ENCODE measurements around the gene CNBP. TPM values are rescaled to one million over a fixed set of nuclear protein-coding genes. Genes with fewer than 3 reads are reported as not detected.
A peak's percentile ranks its signal among the peaks of the same experiment; 100 is the strongest.

CNBP gene
- total and polyA plus RNA-seq, 2 of the 13 experiments (the other 11 are each of a cell fraction or from before 2014, with no cell fraction given): 282 to 354 TPM

DNA sequence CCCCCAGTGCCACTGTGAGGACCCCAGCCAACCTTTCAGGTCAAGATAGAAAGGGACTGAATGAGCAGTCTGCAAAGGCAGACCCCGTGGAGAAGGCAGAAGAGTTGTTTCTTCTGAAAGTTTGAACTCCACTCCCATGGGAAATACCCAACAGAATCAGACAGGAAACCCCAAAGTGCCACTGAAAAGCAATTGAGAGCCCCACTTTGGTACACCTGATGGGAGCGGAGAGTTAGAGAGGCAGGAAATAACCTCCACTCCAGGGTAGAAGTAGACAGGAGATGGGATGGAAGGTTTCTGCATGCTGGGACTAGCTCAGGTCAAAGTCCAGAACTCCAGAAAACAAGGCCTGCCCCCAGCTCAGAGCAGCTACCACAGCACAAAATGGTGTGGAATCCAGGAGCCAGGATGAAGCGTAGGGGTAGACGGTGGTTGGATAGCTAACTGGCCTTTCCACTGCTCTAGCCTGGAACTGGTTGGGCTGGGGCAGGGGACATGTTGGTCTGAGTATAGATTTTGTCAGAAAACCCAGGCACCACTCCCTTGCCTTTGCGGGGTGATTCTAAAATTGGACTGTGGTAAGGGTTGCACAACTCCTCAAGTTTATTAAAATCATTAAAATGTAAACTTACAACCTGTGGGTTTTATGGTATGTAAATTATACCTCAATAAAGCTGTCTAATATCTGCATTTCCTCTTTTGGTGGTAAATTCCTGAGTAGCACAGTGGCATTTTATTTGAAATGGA, 60.2 kb downstream of the CNBP start (continued):
- TF ChIP-seq, protein P1, sequence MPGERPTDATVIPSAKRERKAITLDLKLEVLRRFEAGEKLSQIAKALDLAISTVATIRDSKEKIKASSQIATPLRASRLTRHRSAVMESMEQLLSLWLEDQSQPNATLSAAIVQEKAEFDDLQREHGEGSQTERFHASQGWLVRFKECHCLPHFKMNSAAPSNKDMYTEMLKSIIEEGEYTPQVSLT (CRISPR knock-in tag; IDR thresholded peaks at IDR 0.05; ENCODE audit: borderline replicate concordance, low read depth): no peak
- TF ChIP-seq RXRA (CRISPR knock-in tag; IDR thresholded peaks at IDR 0.05) (0 out of 2 replicates have a peak, but pooled peaks have one; percentile 30), ZNF24 (IDR thresholded peaks at IDR 0.05) (no peak), SRSF9 (IDR thresholded peaks at IDR 0.05; ENCODE audit: borderline replicate concordance, insufficient read depth, low read depth, low read length, poor library complexity, severe bottlenecking) (no peak), ZNF879 (CRISPR knock-in tag; IDR thresholded peaks at IDR 0.05) (no peak), SMAD9 (CRISPR knock-in tag; IDR thresholded peaks at IDR 0.05) (no peak), KDM5B (CRISPR knock-in tag; IDR thresholded peaks at IDR 0.05; ENCODE audit: borderline replicate concordance) (no peak), ZBTB21 (CRISPR knock-in tag; IDR thresholded peaks at IDR 0.05) (no peak), ZNF329 (CRISPR knock-in tag; IDR thresholded peaks at IDR 0.05; ENCODE audit: low read depth) (no peak), ZNF160 (CRISPR knock-in tag; IDR thresholded peaks at IDR 0.05) (peak; percentile 20; the same call in 1 of the 2 replicates), MED13 (CRISPR knock-in tag; IDR thresholded peaks at IDR 0.05) (no peak), SALL1 (CRISPR knock-in tag; IDR thresholded peaks at IDR 0.05) (peak; percentile 68), ARHGAP35 (CRISPR knock-in tag; IDR thresholded peaks at IDR 0.05; ENCODE audit: borderline replicate concordance) (no peak), KAT2B (IDR thresholded peaks at IDR 0.05; ENCODE audit: borderline replicate concordance, low read depth, low read length) (no peak), PAWR (CRISPR knock-in tag; IDR thresholded peaks at IDR 0.05; ENCODE audit: borderline replicate concordance) (no peak), HNRNPUL1 (IDR thresholded peaks at IDR 0.05; ENCODE audit: low read depth, low read length) (no peak), ZNF335 (CRISPR knock-in tag; IDR thresholded peaks at IDR 0.05) (0 out of 2 replicates have a peak, but pooled peaks have one; percentile 43), MED1 (CRISPR knock-in tag; IDR thresholded peaks at IDR 0.05) (peak; percentile 73; the same call in 1 of the 2 replicates), GATA4 (IDR thresholded peaks at IDR 0.05; ENCODE audit: borderline replicate concordance, low read depth) (no peak)
- TF ChIP-seq, protein P2, sequence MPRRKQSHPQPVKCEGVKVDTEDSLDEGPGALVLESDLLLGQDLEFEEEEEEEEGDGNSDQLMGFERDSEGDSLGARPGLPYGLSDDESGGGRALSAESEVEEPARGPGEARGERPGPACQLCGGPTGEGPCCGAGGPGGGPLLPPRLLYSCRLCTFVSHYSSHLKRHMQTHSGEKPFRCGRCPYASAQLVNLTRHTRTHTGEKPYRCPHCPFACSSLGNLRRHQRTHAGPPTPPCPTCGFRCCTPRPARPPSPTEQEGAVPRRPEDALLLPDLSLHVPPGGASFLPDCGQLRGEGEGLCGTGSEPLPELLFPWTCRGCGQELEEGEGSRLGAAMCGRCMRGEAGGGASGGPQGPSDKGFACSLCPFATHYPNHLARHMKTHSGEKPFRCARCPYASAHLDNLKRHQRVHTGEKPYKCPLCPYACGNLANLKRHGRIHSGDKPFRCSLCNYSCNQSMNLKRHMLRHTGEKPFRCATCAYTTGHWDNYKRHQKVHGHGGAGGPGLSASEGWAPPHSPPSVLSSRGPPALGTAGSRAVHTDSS (CRISPR knock-in tag; conservative IDR thresholded peaks at IDR 0.05): no peak
- TF ChIP-seq, protein P3, sequence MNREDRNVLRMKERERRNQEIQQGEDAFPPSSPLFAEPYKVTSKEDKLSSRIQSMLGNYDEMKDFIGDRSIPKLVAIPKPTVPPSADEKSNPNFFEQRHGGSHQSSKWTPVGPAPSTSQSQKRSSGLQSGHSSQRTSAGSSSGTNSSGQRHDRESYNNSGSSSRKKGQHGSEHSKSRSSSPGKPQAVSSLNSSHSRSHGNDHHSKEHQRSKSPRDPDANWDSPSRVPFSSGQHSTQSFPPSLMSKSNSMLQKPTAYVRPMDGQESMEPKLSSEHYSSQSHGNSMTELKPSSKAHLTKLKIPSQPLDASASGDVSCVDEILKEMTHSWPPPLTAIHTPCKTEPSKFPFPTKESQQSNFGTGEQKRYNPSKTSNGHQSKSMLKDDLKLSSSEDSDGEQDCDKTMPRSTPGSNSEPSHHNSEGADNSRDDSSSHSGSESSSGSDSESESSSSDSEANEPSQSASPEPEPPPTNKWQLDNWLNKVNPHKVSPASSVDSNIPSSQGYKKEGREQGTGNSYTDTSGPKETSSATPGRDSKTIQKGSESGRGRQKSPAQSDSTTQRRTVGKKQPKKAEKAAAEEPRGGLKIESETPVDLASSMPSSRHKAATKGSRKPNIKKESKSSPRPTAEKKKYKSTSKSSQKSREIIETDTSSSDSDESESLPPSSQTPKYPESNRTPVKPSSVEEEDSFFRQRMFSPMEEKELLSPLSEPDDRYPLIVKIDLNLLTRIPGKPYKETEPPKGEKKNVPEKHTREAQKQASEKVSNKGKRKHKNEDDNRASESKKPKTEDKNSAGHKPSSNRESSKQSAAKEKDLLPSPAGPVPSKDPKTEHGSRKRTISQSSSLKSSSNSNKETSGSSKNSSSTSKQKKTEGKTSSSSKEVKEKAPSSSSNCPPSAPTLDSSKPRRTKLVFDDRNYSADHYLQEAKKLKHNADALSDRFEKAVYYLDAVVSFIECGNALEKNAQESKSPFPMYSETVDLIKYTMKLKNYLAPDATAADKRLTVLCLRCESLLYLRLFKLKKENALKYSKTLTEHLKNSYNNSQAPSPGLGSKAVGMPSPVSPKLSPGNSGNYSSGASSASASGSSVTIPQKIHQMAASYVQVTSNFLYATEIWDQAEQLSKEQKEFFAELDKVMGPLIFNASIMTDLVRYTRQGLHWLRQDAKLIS (CRISPR knock-in tag; IDR thresholded peaks at IDR 0.05): no peak
- TF ChIP-seq, protein P4, sequence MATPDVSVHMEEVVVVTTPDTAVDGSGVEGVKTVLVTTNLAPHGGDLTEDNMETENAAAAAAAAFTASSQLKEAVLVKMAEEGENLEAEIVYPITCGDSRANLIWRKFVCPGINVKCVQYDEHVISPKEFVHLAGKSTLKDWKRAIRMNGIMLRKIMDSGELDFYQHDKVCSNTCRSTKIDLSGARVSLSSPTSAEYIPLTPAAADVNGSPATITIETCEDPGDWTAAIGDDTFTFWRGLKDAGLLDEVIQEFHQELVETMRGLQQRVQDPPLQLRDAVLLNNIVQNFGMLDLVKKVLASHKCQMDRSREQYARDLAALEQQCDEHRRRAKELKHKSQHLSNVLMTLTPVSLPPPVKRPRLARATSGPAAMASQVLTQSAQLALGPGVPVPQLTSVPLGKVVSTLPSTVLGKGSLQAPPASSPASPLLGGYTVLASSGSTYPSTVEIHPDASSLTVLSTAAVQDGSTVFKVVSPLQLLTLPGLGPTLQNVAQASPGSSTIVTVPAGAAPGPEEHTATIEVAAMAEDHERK (CRISPR knock-in tag; IDR thresholded peaks at IDR 0.05; ENCODE audit: low read depth): no peak

All from HepG2 (cell line).